ENCODE data around the gene TOM1.

DNA sequence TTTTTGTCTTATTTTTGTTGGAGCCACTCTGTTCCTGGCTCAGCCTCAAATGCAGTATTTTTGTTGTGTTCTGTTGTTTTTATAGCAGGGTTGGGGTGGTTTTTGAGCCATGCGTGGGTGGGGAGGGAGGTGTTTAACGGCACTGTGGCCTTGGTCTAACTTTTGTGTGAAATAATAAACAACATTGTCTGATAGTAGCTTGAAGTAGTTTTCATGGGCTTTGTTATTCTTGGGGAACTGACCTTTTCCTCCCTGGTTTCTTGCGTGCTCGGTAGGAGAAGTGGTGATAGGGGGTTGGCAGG, 94.3 kb downstream of the TOM1 start:
- no peak for TF ChIP-seq YY1 (IDR thresholded peaks at IDR 0.05; ENCODE audit: low read depth)
- no peak for TF ChIP-seq RAD21 (IDR thresholded peaks at IDR 0.05; ENCODE audit: low read depth)
- TF ChIP-seq CEBPB (IDR thresholded peaks at IDR 0.05) = no peak
- no peak for TF ChIP-seq EP300 (IDR thresholded peaks at IDR 0.05; ENCODE audit: borderline replicate concordance)
- TF ChIP-seq, protein P1, sequence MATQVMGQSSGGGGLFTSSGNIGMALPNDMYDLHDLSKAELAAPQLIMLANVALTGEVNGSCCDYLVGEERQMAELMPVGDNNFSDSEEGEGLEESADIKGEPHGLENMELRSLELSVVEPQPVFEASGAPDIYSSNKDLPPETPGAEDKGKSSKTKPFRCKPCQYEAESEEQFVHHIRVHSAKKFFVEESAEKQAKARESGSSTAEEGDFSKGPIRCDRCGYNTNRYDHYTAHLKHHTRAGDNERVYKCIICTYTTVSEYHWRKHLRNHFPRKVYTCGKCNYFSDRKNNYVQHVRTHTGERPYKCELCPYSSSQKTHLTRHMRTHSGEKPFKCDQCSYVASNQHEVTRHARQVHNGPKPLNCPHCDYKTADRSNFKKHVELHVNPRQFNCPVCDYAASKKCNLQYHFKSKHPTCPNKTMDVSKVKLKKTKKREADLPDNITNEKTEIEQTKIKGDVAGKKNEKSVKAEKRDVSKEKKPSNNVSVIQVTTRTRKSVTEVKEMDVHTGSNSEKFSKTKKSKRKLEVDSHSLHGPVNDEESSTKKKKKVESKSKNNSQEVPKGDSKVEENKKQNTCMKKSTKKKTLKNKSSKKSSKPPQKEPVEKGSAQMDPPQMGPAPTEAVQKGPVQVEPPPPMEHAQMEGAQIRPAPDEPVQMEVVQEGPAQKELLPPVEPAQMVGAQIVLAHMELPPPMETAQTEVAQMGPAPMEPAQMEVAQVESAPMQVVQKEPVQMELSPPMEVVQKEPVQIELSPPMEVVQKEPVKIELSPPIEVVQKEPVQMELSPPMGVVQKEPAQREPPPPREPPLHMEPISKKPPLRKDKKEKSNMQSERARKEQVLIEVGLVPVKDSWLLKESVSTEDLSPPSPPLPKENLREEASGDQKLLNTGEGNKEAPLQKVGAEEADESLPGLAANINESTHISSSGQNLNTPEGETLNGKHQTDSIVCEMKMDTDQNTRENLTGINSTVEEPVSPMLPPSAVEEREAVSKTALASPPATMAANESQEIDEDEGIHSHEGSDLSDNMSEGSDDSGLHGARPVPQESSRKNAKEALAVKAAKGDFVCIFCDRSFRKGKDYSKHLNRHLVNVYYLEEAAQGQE (IDR thresholded peaks at IDR 0.05; ENCODE audit: low read depth) = no peak
- no peak for TF ChIP-seq CREB1 (IDR thresholded peaks at IDR 0.05; ENCODE audit: low read depth)
- TF ChIP-seq, protein P2, sequence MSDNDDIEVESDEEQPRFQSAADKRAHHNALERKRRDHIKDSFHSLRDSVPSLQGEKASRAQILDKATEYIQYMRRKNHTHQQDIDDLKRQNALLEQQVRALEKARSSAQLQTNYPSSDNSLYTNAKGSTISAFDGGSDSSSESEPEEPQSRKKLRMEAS (IDR thresholded peaks at IDR 0.05) = no peak
- no peak for TF ChIP-seq TAF1 (IDR thresholded peaks at IDR 0.05; ENCODE audit: low read depth)
- TF ChIP-seq ZBTB7A (IDR thresholded peaks at IDR 0.05; ENCODE audit: low read depth) = no peak
- no peak for TF ChIP-seq TEAD4 (IDR thresholded peaks at IDR 0.05)
- TF ChIP-seq, protein P3, sequence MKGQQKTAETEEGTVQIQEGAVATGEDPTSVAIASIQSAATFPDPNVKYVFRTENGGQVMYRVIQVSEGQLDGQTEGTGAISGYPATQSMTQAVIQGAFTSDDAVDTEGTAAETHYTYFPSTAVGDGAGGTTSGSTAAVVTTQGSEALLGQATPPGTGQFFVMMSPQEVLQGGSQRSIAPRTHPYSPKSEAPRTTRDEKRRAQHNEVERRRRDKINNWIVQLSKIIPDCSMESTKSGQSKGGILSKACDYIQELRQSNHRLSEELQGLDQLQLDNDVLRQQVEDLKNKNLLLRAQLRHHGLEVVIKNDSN (IDR thresholded peaks at IDR 0.05) = no peak
- no peak for TF ChIP-seq FOXM1 (IDR thresholded peaks at IDR 0.05; ENCODE audit: borderline replicate concordance, low read depth)
